ENCODE results near the gene RXFP3.

Gene RXFP3

DNA sequence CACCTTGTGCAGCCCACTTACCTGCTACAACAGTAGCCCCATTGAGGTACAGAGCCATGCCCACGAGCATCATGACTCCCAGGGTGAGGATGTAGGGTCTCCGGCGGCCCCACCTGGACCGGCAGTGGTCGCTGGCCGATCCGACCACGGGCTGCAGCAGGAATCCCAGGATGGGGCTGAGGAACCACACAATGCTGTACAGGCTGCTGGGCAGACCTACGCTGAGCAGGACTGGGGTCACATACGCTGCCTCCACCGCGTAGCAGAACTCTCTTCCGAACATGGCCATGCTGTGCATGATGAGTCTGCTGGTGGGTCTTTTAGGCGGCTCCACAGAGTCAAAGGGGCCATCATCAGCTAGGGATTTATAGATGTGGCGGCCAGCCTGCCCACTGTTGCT is 48.0 kb downstream of the RXFP3 start:
- no peak for DNase-seq (ENCODE audit: low spot score)

DNA sequence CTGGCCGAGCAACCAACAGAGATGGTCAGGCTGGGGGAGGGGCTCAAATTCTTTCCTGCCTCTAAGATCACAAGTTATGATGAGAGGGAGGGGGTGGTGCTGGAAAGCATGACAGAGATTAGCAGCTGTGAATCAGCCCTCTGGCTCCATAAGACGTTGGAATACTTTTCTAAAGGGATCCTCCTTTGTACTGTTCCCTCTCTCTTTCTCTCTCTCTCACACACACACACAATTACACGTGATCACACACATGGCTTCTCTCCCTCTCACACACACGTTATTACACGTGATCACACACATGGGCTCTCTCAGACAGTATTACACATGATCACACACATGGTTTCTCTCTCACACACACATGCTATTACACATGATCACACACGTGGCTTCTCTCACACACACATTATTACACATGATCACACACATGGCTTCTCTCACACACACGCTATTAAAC is 48.5 kb downstream of the RXFP3 start, which contains the start of gene SLC45A2:
Gene SLC45A2 (minus strand): TSS at position 23 of the 454 bp plus-strand sequence. CDS start 110 bp downstream, outside the sequence.
- no peak for DNase-seq (ENCODE audit: low spot score)

DNA sequence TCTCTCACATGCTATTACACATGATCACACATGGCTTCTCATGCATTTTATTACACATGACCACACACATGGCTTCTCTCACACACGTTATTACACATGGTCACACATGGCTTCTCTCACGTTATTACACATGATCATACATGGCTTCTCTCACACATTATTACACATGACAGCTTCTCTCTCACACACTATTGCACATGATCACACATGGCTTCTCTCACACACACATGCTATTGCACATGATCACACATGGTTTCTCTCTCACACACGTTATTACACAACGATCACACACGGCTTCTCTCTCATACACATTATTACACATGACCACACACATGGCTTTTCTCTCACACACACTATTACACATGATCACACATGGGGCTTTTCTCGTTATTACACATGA is 49.3 kb downstream of the RXFP3 start:
- no peak for DNase-seq (ENCODE audit: low spot score)
